ENCODE measurements around the gene DNAJA2. TPM values are rescaled to one million over a fixed set of nuclear protein-coding genes. Genes with fewer than 3 reads are reported as not detected.

Gene DNAJA2
- total RNA-seq, 4 donors from 2014 or later, result 40.4 to 65.4 (median 47.9) TPM

DNA sequence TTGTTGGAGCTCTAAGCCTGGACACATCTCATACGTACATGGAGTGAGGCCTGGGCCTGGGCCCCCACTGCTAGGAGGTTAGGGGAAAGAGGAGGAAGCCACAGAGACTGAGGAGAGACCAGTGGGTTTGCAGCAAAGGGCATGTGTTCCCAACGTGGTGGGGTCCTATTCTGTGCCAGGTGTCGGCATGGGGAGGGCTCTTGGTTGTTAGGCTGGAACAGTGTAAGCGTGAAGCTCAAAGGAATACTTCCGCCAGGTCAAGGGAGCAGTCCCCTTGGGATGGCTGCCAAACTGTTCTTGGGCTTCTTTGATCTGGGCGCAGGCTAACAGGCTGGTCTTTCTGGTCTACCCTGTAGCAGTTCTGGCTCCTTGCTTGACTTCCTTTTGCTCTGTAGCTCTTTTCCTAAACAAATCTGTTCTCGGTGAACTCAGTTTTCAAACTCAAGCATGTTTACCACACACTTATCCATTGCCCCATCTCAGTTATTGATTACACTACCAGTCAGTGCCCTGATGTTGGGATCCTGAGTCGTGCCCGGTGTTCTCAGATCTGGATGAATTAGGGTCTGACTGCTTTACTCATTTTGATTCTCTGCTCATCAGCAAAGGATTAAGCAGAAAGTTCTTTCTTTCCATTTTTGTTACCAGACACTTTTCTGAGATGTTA lies 52.9 kb downstream of the DNAJA2 start:
- DNase-seq (ENCODE audit: low spot score) (no peak), ATAC-seq (ENCODE audit: low FRiP score) (no peak)
- TF ChIP-seq, protein P1, sequence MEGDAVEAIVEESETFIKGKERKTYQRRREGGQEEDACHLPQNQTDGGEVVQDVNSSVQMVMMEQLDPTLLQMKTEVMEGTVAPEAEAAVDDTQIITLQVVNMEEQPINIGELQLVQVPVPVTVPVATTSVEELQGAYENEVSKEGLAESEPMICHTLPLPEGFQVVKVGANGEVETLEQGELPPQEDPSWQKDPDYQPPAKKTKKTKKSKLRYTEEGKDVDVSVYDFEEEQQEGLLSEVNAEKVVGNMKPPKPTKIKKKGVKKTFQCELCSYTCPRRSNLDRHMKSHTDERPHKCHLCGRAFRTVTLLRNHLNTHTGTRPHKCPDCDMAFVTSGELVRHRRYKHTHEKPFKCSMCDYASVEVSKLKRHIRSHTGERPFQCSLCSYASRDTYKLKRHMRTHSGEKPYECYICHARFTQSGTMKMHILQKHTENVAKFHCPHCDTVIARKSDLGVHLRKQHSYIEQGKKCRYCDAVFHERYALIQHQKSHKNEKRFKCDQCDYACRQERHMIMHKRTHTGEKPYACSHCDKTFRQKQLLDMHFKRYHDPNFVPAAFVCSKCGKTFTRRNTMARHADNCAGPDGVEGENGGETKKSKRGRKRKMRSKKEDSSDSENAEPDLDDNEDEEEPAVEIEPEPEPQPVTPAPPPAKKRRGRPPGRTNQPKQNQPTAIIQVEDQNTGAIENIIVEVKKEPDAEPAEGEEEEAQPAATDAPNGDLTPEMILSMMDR (IDR thresholded peaks at IDR 0.05), result no peak

DNA sequence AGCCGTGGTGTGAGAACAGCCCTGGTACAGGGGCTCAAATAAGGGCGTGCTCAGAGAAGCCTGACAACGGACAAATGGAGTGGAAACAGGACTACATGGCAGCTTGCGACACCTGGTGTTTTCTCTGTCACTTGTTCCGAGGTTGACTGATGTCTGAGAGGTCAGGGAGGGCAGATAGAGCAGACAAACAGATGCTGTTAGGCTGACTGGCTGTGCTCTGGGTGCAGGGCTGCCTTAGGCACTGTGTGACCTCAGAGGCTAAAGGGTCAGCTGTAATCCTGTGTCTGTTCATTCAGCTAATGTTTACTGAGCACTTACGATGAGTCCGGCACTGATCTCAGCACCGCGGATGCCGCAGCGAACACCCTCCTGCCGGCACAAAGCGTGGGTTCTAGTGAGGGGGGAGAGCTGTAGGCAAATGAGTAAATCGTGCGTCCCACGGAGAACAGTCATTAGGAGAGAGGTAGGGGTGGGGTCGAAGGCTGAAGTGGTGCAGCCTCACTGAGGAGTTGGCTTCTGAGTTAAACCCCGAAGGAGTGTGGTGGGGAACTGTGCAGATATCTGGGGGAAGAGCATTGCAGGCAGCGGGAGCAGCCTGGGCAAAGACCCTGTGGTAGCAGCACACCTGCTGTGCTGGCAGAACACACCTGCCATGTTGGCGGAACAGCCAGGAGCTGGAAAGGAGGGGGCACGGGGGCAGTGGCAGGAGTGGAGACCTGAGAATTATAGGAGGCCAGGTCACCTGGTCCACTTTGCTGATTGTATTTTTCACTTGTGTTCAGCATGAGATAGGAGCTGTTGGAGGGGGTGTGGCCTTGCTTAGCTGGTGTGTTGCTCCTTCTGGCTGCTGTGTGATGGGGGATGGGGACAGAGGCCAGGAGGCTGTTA lies 54.3 kb downstream of the DNAJA2 start:
- no peak for DNase-seq (ENCODE audit: low spot score)

DNA sequence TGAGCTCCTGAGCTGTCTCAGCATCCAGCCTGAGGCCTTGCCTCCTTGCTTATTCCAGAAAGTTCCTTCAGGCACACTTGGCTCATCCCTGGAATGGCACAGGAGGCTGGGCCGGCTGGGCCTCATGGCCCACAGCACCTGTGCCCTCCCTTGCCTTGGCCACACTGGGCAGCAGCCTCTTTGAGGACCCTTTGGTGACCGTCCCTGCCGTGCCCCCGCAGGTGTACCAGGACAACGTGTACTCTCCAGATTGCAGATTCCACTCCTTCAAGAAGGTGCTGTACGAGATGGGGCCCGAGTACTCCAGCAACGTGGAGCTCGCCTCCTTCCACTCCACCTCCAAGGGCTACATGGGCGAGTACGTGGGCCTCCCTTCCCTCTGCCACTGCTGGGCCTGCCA lies 55.1 kb downstream of the DNAJA2 start:
- TF ChIP-seq, protein P1 (IDR thresholded peaks at IDR 0.05), result no peak
- ATAC-seq (ENCODE audit: low FRiP score), result no peak

More for the DNA sequence above, 54.3 kb downstream of the DNAJA2 start:
- no peak for ATAC-seq (ENCODE audit: low FRiP score)
- TF ChIP-seq, protein P1 (IDR thresholded peaks at IDR 0.05), result no peak

DNA sequence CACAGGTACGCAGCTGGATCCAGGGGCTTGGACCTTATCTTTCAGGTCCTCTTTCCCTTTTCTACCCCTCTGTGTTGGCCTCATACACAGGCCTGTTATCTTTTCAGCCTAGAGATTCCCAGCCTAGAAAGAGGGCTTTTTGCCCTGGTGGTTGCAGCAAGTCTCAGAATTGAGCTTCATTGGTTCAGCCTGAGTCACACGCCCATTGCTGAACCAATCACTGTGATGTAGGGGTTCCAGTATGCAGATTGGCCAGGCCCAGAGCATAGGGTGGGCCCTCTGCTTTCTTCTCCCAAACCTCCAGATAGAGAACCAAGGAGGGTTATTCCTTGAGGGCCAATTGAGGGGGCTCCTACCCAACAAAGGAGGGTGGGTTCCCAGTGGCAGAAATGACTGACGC lies 56.5 kb downstream of the DNAJA2 start:
- TF ChIP-seq, protein P1 (IDR thresholded peaks at IDR 0.05), result no peak
- no peak for DNase-seq (ENCODE audit: low spot score)
- no peak for ATAC-seq (ENCODE audit: low FRiP score)

More for the DNA sequence above, 55.1 kb downstream of the DNAJA2 start:
- DNase-seq (ENCODE audit: low spot score), result no peak

DNA sequence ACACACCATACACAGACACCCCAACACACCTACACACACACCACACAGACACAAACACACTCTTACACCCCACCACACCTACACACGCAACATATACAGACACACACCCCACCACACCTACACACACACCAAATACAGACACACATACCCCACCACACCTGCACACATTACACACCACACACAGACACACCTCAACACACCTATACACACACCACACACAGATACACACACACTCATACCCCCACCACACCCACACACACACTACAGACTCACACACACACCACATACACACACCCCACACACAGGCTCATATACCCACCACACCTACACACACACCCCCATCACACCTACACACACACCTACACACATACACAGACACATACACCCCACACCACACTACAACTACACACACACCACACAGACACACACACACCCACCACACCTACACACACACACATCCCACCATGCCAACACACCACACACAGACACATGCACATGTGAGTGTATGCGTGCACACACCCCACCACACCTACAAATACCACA lies 57.9 kb downstream of the DNAJA2 start:
- TF ChIP-seq, protein P1 (IDR thresholded peaks at IDR 0.05), result no peak
- DNase-seq (ENCODE audit: low spot score) (no peak), ATAC-seq (ENCODE audit: low FRiP score) (no peak)

DNA sequence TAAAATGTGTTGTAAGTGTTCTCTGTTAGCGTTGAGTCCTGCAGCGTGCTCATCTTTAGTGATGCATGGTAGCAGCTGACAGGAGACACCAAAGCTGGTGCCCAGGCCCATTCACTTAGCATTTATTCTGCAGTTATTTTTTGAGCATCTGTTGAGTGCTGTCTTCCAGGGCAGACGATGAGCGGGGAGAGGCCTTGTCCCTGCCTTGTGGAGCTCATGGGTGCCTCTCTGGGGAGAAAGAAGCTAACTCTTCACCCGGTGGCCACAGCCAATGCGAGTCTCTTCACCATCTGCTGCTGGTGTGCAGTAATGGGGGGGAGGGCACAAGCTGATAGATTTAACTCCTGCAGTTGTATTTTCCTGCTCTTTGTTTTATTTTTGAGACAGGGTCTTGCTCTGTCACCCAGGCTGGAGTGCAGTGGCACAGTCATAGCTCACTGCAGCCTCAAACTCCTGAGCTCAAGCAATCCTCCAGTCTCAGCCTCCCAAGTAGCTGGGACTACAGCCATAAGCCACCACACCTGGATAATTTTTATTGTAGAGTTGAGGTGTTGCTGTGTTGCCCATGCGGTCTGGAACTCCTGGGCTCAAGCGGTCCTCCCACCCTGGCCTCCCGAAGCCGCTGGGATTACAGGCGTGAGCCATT lies 58.8 kb downstream of the DNAJA2 start:
- TF ChIP-seq, protein P1 (IDR thresholded peaks at IDR 0.05), result no peak
- ATAC-seq (ENCODE audit: low FRiP score), result no peak
- no peak for DNase-seq (ENCODE audit: low spot score)
